OCI-LY7 (cell line): Measurements from ENCODE around the gene TCP10L. TPM values are rescaled to one million over a fixed set of nuclear protein-coding genes. Genes with fewer than 3 reads are reported as not detected.

Experiments
- BruUV-seq: library from RNA; stranded (reverse); fragments of 400-500 nt; replicated peaks from 2 replicates; lab custom pipeline; 2021; lab: Mats Ljungman, UMichigan
- CTCF ChIA-PET: fragments of 300-600 bp; sonication (Branson Sonifier 250); formaldehyde crosslinking; loops from one replicate; lab custom pipeline; 2022; ENCODE audit warnings: antibody characterized with exemption; ENCODE audit not compliant: unreplicated experiment; lab: Charles Lee
- POLR2A ChIA-PET: fragments of 300-600 bp; sonication (Branson Sonifier 250); formaldehyde crosslinking; loops from one replicate; lab custom pipeline; 2022; ENCODE audit warnings: antibody characterized with exemption; lab: Charles Lee
- DNase-seq: peaks from one replicate; pipeline ENCODE4 v3.0.0-alpha.2; 2015; ENCODE audit warnings: low spot score
- H2AFZ ChIP-seq: fragments of 200-600 bp; sonication (generic), shearing (Covaris generic); 2 replicates; pipeline ENCODE4 v1.6.1; 2014; ENCODE audit warnings: mild to moderate bottlenecking, antibody characterized with exemption, low read length, moderate library complexity
- H3K27ac ChIP-seq: fragments of 200-600 bp; sonication (generic); 2 replicates; pipeline ENCODE4 v1.5.1; 2014; ENCODE audit warnings: mixed run types, low read depth, mild to moderate bottlenecking, moderate library complexity, low read length, inconsistent platforms; ENCODE audit not compliant: poor library complexity, severe bottlenecking
- H3K36me3 ChIP-seq: fragments of 200-600 bp; sonication (generic); 2 replicates; pipeline ENCODE4 v1.6.1; 2014; ENCODE audit warnings: mild to moderate bottlenecking, antibody characterized with exemption, low read length, moderate library complexity, mixed read lengths; ENCODE audit not compliant: insufficient read depth
- H3K4me1 ChIP-seq: fragments of 200-600 bp; sonication (generic); 2 replicates; pipeline ENCODE4 v1.5.1; 2014; ENCODE audit warnings: mild to moderate bottlenecking, low read length; ENCODE audit not compliant: insufficient read depth, poor library complexity, severe bottlenecking
- H3K4me2 ChIP-seq: fragments of 200-600 bp; sonication (generic); 2 replicates; pipeline ENCODE4 v1.6.1; 2014; ENCODE audit warnings: mild to moderate bottlenecking, low read length
- H3K4me3 ChIP-seq: fragments of 200-600 bp; sonication (generic); 2 replicates; pipeline ENCODE4 v1.5.1; 2014; ENCODE audit warnings: mild to moderate bottlenecking, low read depth, low read length; ENCODE audit not compliant: poor library complexity, severe bottlenecking
- H3K79me2 ChIP-seq: fragments of 200-600 bp; sonication (generic); 2 replicates; pipeline ENCODE4 v1.6.1; 2016; ENCODE audit warnings: low read depth, mild to moderate bottlenecking, low read length, moderate library complexity, mixed read lengths; ENCODE audit not compliant: insufficient read depth
- H3K9me2 ChIP-seq: fragments of 200-600 bp; sonication (generic); 2 replicates; pipeline ENCODE4 v1.6.1; 2016; ENCODE audit warnings: mild to moderate bottlenecking, low read length, mixed read lengths; ENCODE audit not compliant: insufficient read depth
- H3K9me3 ChIP-seq: fragments of 200-600 bp; sonication (generic); 2 replicates; pipeline ENCODE4 v1.6.1; 2014; ENCODE audit warnings: mild to moderate bottlenecking, mixed run types, low read length, mixed read lengths
- H4K20me1 ChIP-seq: fragments of 200-600 bp; sonication (generic); 2 replicates; pipeline ENCODE4 v1.6.1; 2014; ENCODE audit warnings: mild to moderate bottlenecking, antibody characterized with exemption, low read length, moderate library complexity, mixed read lengths; ENCODE audit not compliant: insufficient read depth
- CTCF ChIP-seq: fragments of 200-600 bp; sonication (generic); conservative IDR thresholded peaks from 2 replicates; pipeline ENCODE4 v1.5.1; 2014; ENCODE audit warnings: mild to moderate bottlenecking, antibody characterized with exemption, low read length, moderate library complexity, mixed read lengths
- EZH2phosphoT487 ChIP-seq: fragments of 200-600 bp; sonication (generic); IDR thresholded peaks from 2 replicates; pipeline ENCODE4 v1.6.1; 2018; ENCODE audit warnings: low read depth, borderline replicate concordance, mild to moderate bottlenecking, mixed run types, antibody characterized with exemption, low read length, moderate library complexity, mixed read lengths
- intact Hi-C: fragments of 100-400 bp; cut with micrococcal nuclease; formaldehyde crosslinking; loops from one replicate; pipeline ENCODE4 v1.10.0; 2022; ENCODE audit not compliant: unreplicated experiment
- total RNA-seq, 2 experiments: library from RNA; depleted of rRNA in 1 of 2; stranded (reverse); fragments of >200 nt in 1 of 2; shearing (Covaris generic) in 1 of 2; gene quantifications; 2 replicates each; pipeline ENCODE4 v1.2.3, GENCODE V29; 2014 to 2022

TCP10L gene
- total RNA-seq, 2 experiments from 2014 or later: 0.63 to 3.9 TPM

- DNase-seq: no peak
- Histone ChIP-seq H3K4me1 (no peaks in the 10 kb centered on the region), H3K27ac (no peak overlapping the region), H3K36me3 (no peaks in the 10 kb centered on the region), H3K9me3 (no peaks in the 10 kb centered on the region), H3K4me3 (no peak overlapping the region), H3K9me2 (no peaks in the 10 kb centered on the region), H2AFZ (no peak overlapping the region), H3K4me2 (no peak overlapping the region), H3K79me2 (no peaks in the 10 kb centered on the region), H4K20me1 (no peaks in the 10 kb centered on the region)
- intact Hi-C loops: no loop called here
- ChIA-PET POLR2A (interaction anchor here (1.0 kb wide), 1 partner anchor 10 kb away, joined by 3 read pairs; no protein-coding TSS in a partner anchor), CTCF (no interaction called here)
- no TSS peak for BruUV-seq
- TF ChIP-seq CTCF (no peak), EZH2phosphoT487 (no peak)
Observed at GRCh38 chr21:32529679-32530078, 55.6 kb downstream of the TCP10L start.

- TF ChIP-seq EZH2phosphoT487 (no peak), CTCF (no peak)
- Histone ChIP-seq H3K9me3 (no peaks in the 10 kb centered on the region), H3K36me3 (no peaks in the 10 kb centered on the region), H3K9me2 (no peaks in the 10 kb centered on the region), H2AFZ (no peak overlapping the region), H3K4me3 (no peak overlapping the region), H3K4me2 (no peak overlapping the region), H3K4me1 (no peaks in the 10 kb centered on the region), H4K20me1 (no peaks in the 10 kb centered on the region), H3K79me2 (no peaks in the 10 kb centered on the region), H3K27ac (no peak overlapping the region)
- POLR2A ChIA-PET: no interaction called here
- CTCF ChIA-PET: no interaction called here
- BruUV-seq: no TSS peak
- DNase-seq: no peak
- intact Hi-C loops: no loop called here
Observed at GRCh38 chr21:32525282-32525681, 60.0 kb downstream of the TCP10L start.

DNA sequence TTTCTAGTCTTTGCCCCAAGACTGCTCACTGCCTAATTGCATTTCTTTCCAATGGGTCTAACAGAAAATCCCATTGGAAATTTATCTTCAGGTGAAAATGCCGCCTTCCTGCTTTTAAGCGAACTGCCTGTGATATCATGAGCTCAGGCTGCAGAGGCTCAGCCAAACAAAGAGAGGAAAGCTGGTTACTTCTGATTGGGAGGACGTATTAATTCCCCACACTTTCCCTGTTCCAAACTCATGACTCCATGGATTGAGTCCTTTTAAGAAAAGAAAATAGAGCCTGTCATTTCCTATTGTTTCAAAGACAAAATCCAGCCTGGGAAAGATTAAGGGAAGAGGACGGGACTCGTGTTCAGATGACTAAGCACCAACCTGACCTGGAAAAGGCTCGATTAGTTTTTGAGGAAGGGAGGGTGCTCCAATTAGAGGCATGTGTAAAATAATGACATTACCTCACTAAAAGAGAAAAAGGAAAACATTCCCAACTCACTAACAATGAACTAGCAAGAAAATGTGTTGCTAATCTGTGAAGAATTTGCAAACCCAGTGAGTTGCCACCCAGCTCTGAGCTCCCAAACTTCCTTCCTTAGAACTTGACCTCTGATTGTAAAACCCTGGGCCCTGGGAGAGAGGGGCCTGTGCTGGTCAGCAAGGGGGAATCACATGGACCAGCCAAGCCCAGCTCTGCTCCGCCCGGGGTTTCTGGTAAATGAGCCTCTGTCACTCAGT lies 61.2 kb downstream of the TCP10L start:
- no peaks in the 10 kb centered on the region for H3K4me1 ChIP-seq
- no peaks in the 10 kb centered on the region for H3K36me3 ChIP-seq
- ChIA-PET POLR2A (no interaction called here), CTCF (no interaction called here)
- no peak overlapping the region for H2AFZ ChIP-seq
- H3K4me3 ChIP-seq: no peak overlapping the region
- no peaks in the 10 kb centered on the region for H3K9me2 ChIP-seq
- H4K20me1 ChIP-seq: no peaks in the 10 kb centered on the region
- intact Hi-C loops: no loop called here
- no peaks in the 10 kb centered on the region for H3K9me3 ChIP-seq
- BruUV-seq: no TSS peak
- DNase-seq: no peak
- no peaks in the 10 kb centered on the region for H3K79me2 ChIP-seq
- no peak overlapping the region for H3K27ac ChIP-seq
- TF ChIP-seq CTCF (no peak), EZH2phosphoT487 (no peak)
- no peak overlapping the region for H3K4me2 ChIP-seq
